ENCODE data around the gene KREMEN2.

Gene KREMEN2

GRCh38 chr16:3003582-3004270 lies 39.7 kb downstream of the KREMEN2 start:
- peak; percentile 97 for DNase-seq (ENCODE audit: low read depth)

- no peak for DNase-seq (ENCODE audit: low read depth)
These were observed 40.2 kb downstream of the KREMEN2 start for GRCh38 chr16:3004319-3004718.

GRCh38 chr16:3004781-3005284 lies 40.8 kb downstream of the KREMEN2 start:
- no peak for DNase-seq (ENCODE audit: low read depth)

- no peak for DNase-seq (ENCODE audit: low read depth)
These were observed 43.2 kb downstream of the KREMEN2 start for GRCh38 chr16:3007059-3007956.

- no peak for DNase-seq (ENCODE audit: low read depth)
These were observed 44.0 kb downstream of the KREMEN2 start for GRCh38 chr16:3007957-3008689.

GRCh38 chr16:3008690-3009037 lies 44.6 kb downstream of the KREMEN2 start:
- DNase-seq (ENCODE audit: low read depth), result no peak

- no peak for DNase-seq (ENCODE audit: low read depth)
These were observed 45.7 kb downstream of the KREMEN2 start for GRCh38 chr16:3009568-3010390.

GRCh38 chr16:3010510-3010909 lies 46.4 kb downstream of the KREMEN2 start:
- DNase-seq (ENCODE audit: low read depth), result no peak

- DNase-seq (ENCODE audit: low read depth), result no peak
These were observed 48.2 kb downstream of the KREMEN2 start for GRCh38 chr16:3012246-3012645.

- DNase-seq (ENCODE audit: low read depth), result no peak
These were observed 48.8 kb downstream of the KREMEN2 start, which contains the start of gene CLDN9 for GRCh38 chr16:3012828-3013420. Gene CLDN9 (plus strand): TSS chr16:3012923. CDS start chr16:3013363, 440 bp downstream.

- DNase-seq (ENCODE audit: low read depth), result no peak
These were observed 49.4 kb downstream of the KREMEN2 start for GRCh38 chr16:3013491-3013951.

GRCh38 chr16:3013998-3014690 lies 50.1 kb downstream of the KREMEN2 start:
- DNase-seq (ENCODE audit: low read depth), result no peak

- DNase-seq (ENCODE audit: low read depth), result no peak
These were observed 50.9 kb downstream of the KREMEN2 start for GRCh38 chr16:3014971-3015370.

GRCh38 chr16:3015865-3016521 lies 51.9 kb downstream of the KREMEN2 start:
- no peak for DNase-seq (ENCODE audit: low read depth)

GRCh38 chr16:3017344-3017743 lies 53.3 kb downstream of the KREMEN2 start:
- DNase-seq (ENCODE audit: low read depth), result no peak

Data from GM04504 (cell line).